NCI-H1105 (cell line): Measurements from ENCODE around the gene CADPS.

ENCODE experiments used
- DNase-seq: peaks from one replicate; lab custom pipeline; 2025; lab: John Stamatoyannopoulos, UW

CADPS gene

DNA sequence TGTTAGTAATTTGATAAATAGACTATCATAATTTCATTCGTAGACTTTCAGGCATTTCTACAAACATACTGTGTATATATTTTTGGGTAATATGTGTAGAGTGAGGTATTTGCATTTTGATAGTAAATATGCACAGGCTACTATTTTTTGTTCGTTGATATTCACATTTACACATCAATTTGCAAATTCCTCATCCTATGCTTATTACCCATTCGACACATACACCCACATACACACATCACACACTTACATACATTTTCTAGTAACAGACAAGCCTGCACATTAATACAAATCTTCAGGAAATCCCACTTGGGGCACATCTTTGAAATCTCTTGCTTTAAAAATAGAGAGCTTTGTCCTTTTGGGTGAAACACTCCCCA is 373.9 kb downstream of the CADPS start:
- no peak for DNase-seq

- DNase-seq = no peak
These were observed 374.5 kb downstream of the CADPS start for GRCh38 chr3:62500556-62501288.

GRCh38 chr3:62497156-62497555 is 378.1 kb downstream of the CADPS start:
- no peak for DNase-seq

GRCh38 chr3:62496503-62496902 is 378.7 kb downstream of the CADPS start:
- DNase-seq = no peak

GRCh38 chr3:62493109-62493801 is 382.0 kb downstream of the CADPS start:
- no peak for DNase-seq

GRCh38 chr3:62482961-62483360 is 392.3 kb downstream of the CADPS start:
- DNase-seq = no peak

DNA sequence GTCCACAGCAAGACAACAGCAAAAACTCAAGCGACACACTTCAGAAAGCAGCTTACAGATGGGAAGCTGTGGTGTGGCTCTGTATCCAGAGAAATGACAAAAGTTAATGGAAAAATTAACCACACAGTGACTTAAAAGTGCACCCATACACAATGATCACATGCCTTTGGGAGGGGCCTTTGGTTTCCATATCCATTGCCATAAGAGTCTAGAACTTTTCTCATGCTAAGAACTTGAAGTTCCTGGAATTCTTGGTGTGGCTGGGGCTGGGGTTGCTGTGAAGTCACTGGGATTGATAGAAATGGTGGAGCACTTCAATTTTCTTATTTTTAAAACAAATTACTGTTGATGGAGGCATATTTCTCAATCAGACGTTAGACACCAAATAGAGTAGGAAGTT is 393.3 kb downstream of the CADPS start:
- no peak for DNase-seq

- no peak for DNase-seq
These were observed 395.2 kb downstream of the CADPS start for GRCh38 chr3:62480056-62480455.

- DNase-seq = no peak
These were observed 395.9 kb downstream of the CADPS start for GRCh38 chr3:62479326-62479725.

DNA sequence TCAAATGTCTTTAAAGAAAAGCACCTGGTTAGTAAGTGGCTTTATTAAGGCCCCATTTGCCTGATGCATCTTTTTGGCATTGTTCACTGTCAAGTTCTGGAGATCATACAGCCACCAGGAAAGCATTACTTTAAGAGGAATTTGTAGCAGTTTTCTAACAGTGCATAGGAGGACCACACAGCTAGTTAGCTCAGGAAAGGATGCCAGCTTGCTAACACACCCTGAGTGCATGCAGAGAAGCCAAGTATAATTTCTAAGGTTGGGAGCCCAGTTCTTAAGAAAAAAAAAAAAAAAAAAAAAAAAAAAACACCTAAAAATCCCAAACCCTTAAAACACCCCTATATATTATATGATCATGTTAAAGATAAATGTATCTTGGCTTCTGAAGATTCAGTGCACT is 399.9 kb downstream of the CADPS start:
- no peak for DNase-seq

DNA sequence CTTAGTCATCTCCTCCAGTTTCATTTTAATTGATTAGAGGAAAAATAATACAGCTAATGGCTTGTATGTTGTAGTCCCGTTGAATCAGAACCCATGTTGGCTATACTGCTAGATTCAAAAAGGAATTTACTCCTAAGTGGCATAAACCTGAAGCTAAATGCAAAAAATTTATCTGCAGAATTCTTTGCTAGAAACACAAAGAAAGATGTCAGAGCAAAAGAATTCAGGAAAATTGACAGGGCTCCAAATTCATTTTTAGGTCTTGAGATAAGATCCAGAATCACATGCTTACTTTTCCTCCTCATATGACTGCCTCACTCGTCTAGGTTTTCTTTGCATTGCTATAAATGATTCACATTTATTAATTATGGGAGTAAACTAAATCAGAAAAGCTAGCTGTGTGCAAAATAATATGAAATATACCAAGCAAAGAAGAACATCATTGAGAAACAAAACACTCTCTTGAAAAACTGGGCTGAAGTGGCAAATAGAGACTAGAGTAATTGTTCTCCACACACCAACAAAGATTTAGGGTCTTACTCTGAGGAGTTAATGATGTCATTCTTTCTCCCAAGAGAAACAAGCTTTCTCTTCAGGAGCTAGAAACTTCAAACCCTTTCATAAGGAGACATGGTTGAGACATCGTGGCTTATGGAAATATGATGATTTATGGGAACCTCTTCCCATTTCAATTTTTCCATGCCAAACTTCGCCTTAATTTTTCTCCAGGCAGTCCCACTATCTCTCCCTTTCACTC is 407.1 kb downstream of the CADPS start:
- DNase-seq = no peak

DNA sequence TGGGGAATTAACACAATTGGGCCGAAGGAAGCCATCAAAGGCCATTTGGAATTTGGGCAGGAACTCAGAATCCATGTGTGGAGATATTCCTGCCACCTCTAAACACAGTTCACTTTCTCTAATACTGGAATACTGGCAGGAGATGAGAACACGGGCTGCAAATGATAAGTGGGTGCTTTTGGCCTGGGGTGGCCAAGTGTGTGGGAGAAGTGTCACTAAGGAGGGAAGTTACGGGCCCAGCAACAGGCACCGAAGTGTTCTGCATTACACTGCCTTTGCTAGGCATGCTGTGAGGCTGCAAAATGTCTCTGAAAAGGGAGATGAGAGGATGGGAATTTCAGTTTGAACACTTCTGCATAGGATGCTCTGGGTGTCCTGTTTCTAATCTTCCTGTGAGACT is 412.4 kb downstream of the CADPS start:
- no peak for DNase-seq

DNA sequence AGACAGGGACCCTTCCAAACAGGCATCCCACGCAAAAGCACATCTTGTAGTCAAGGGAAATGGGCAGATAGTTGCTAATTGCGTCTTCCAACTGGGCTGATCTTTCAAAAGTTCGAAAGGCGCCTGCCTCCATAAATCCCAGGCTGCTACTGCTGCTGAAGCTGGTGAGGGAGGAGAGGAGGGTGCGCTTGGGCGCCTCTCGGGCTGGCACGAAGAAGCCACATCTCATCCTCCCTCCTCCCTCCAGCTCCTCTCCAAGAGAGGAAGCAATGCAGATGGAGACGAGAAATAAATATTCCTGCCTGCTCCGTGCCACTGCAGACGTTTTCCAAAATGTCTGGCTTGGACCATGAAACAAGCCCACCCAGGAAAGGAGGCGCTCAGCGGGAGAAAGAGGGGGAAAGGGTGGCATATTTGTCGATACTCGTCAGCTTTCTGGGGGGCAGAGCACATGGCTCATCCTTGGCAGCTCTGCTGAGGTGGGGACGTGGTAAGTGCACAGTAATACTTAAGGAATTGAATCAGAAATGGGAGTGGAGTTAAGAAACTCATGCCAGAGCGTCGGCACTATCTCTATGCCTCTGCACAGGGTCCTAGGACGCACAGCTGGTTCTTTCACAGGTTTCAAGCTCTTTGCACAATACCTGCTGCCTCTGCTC is 413.0 kb downstream of the CADPS start:
- DNase-seq = no peak

DNA sequence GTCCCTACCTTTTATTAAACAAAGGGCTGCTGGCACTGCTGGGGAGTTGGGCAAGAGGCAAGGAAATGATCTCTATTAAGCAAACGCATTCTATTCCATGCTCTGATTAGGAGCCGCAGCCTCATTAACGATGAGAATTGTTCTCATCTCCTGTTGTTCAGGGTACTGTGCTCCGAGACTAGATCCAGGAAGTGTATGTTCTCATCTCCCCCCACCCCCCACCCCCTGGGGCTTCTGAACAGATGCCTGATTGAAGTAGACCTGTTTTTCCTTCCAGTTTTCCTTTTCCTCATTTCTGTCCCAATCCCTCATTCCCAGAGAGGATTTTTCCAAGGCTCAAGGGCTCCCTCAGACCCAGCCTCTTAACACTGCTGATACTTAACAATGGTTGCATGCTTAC is 420.3 kb downstream of the CADPS start:
- no peak for DNase-seq

DNA sequence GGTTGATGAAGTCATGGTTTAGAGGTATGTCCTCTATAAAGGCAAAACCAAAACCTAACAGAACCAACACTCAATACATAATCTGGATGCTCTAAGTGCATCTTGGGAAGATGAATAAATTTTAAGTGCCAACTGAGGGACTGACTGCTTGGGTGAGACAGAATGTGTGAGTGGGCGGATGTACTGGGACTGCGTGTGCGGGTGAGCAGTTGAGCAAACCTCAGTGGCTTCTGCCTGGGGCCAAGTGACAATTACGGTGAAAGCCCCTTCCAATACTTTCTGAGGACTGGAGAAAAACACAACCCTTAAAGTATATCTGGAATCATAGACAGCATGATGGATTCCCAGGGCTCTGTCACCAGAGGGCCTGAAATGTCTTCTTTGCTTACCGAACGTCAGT is 421.8 kb downstream of the CADPS start:
- DNase-seq = no peak

GRCh38 chr3:62451211-62451887 is 423.9 kb downstream of the CADPS start:
- DNase-seq = no peak

DNA sequence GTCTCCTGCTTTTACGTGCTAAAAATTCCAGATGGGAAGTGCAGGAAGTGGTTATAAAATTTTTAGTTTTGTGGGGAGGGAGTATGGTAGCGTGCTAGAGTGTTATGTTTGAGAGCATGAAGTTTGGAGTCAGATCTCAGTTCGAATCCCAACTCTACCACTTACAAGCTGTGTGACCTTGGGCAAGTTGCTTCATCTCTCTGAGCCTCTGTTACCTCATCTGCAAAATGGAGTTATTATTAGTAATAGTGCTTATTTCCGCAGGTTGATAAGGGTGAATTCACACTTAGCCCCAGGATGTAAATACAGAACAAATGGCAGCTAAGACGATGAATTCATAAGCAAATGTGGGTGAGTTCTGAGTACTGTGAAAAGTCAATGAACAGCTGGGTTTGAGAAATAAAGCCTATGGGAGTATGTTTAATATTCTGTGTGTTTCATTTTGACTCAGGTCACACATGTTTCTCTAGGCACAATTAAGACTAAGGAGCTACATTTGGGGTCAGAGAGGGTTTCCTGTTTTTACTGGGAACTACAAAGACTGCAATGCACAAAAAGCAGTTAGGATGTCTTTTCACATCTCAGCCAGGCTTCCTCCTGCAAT is 428.8 kb downstream of the CADPS start:
- DNase-seq = no peak

GRCh38 chr3:62445275-62445674 is 429.9 kb downstream of the CADPS start:
- DNase-seq = no peak

DNA sequence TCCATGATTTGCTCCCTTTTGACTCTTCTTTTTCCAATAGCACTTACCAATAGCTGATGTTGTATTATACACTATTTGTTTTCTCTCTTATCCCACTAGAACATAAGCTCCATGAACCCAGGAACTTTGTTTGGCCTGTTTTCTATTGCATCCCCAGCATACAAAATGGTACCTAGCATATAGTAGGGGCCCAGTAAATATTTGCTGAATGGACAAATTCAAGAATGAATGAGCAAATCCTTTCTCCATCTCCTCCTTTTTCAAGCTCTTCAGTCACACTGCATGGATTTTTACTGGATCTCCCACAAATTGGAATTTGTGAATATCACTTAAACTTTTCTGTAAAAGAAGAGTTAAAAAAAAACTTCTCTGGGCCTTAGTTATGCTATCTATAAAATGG is 435.2 kb downstream of the CADPS start:
- no peak for DNase-seq

GRCh38 chr3:62439176-62439813 is 435.9 kb downstream of the CADPS start:
- no peak for DNase-seq

GRCh38 chr3:62436785-62437184 is 438.4 kb downstream of the CADPS start:
- no peak for DNase-seq
